ENCODE results near the gene DAPK3. TPM values are rescaled to one million over a fixed set of nuclear protein-coding genes. Genes with fewer than 3 reads are reported as not detected.
A peak's percentile ranks its signal among the peaks of the same experiment; 100 is the strongest.

The DAPK3 gene
- polyA plus RNA-seq, 1 experiment, result 105 TPM

DNA sequence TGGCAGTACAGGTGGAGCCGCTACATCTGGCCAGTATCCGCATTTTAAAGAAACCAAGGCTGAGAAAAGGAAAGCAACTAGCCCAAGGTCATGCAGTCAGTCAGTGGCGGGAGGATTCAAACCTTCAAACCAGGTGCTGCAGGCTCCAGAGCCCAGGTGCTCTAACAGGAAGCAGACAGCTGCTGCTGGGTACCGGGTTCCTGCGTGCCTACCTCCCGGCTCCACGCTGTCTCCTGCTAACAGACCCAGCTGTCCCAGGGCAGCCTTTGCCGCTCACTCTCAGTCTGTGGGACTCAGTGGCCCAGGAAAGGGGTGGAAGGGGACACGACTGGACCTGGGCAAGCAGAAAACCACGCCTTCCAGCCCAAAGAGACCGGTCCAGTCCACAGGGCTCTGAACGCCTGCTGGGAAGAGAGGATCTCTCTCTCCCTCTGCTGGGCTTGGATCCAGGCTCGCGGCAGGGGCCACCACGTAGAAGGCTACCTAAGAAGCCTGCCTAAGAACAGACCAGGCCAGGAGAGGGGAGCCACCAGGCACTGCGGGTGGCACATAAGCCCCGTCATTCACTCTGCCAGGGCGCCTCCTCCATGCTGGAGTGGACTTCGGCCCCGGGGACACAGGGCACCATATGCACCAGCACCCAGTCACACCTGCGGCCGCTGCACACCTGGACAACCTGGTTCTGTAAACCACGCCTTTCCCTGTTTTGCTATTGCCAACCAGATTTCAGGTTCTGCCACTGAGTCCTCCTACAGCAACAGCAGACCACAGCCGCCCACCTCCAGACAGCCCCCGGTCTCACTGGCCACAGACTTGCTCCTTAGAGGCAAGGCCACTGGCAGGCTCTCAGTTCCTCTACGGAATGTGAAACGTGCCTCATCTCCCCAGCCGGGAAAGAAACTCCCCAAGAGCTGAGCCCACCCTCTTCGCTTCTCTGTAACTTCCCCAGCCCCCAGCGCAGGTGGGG, 4.6 kb downstream of the DAPK3 start:
- Histone ChIP-seq H3K4me3 (ENCODE audit: low read depth, low read length) (no peak overlapping the region), H3K27me3 (ENCODE audit: control insufficient read depth, insufficient read depth, low read length) (no peaks in the 10 kb centered on the region), H3K27ac (ENCODE audit: low read depth, low read length) (peak overlapping the region; percentile 21), H3K9me3 (ENCODE audit: control insufficient read depth, insufficient read depth, low read length) (no peaks in the 10 kb centered on the region; the same call in 1 of the 2 replicates)
- TF ChIP-seq, protein P1, sequence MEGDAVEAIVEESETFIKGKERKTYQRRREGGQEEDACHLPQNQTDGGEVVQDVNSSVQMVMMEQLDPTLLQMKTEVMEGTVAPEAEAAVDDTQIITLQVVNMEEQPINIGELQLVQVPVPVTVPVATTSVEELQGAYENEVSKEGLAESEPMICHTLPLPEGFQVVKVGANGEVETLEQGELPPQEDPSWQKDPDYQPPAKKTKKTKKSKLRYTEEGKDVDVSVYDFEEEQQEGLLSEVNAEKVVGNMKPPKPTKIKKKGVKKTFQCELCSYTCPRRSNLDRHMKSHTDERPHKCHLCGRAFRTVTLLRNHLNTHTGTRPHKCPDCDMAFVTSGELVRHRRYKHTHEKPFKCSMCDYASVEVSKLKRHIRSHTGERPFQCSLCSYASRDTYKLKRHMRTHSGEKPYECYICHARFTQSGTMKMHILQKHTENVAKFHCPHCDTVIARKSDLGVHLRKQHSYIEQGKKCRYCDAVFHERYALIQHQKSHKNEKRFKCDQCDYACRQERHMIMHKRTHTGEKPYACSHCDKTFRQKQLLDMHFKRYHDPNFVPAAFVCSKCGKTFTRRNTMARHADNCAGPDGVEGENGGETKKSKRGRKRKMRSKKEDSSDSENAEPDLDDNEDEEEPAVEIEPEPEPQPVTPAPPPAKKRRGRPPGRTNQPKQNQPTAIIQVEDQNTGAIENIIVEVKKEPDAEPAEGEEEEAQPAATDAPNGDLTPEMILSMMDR (IDR thresholded peaks at IDR 0.05; ENCODE audit: low read depth, low read length), result no peak
- DNase-seq (ENCODE audit: low read depth, low spot score), result no peak
- CTCF ChIA-PET, result interaction anchor here (1.5 kb wide), 1 partner anchor 21 kb away, joined by 5 read pairs; no protein-coding TSS in a partner anchor
- POLR2A ChIA-PET, result interaction anchor here (3.6 kb wide), 1 partner anchor 9 kb away, joined by 71 read pairs; no protein-coding TSS in a partner anchor

DNA sequence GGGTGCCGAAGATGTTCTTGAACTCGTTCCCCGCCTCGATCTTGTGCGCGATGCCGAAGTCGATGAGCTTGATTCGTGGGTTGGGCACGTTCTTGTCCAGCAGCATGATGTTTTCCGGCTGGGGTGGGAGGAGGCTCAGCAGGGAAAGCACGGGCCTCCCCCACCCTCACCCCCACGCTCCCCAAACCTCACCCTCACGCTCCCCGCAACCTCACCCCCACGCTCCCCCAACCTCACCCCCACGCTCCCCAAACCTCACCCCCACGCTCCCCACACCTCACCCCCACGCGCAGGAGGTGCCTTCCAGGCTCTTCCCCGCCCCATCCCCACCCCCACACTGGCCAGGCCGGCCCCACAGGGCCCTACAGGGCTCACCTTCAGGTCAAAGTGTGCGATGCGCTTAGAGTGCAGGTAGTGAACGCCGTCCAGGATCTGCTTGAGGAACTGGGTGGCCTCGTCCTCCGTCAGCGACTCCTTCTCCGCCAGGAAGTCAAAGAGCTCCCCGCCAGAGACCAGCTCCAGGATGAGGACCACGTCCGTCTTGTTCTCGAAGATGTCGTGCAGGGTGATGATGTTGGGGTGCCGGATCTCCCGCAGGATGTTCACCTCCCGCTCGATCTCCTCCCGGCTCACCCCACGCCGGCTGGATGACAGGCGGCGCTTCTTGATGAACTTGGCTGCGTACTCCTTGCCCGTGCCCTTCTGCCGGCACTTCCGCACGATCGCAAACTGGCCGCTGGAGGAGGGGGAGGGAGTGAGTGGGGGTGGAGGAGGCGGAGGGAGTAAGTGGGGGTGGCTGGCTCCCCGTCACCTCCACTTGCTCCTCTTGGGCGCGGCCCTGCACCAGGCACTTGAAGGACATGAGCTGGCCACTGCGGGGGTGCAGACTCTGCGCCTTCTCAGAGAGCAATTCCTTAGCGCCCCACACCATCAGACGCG, 6.4 kb downstream of the DAPK3 start:
- Histone ChIP-seq H3K4me3 (ENCODE audit: low read depth, low read length) (no peak overlapping the region), H3K27ac (ENCODE audit: low read depth, low read length) (no peak overlapping the region), H3K9me3 (ENCODE audit: control insufficient read depth, insufficient read depth, low read length) (peaks cover 4% of the 10 kb centered on the region; the same call in 1 of the 2 replicates), H3K27me3 (ENCODE audit: control insufficient read depth, insufficient read depth, low read length) (no peaks in the 10 kb centered on the region)
- TF ChIP-seq, protein P1 (IDR thresholded peaks at IDR 0.05; ENCODE audit: low read depth, low read length), result no peak
- CTCF ChIA-PET, result interaction anchor here (1.5 kb wide), 1 partner anchor 23 kb away, joined by 5 read pairs; no protein-coding TSS in a partner anchor
- no peak for DNase-seq (ENCODE audit: low read depth, low spot score)
- POLR2A ChIA-PET, result interaction anchor here (1.3 kb wide), 1 partner anchor 10 kb away, joined by 3 read pairs; no protein-coding TSS in a partner anchor

- CTCF ChIA-PET, result no interaction called here
- POLR2A ChIA-PET, result interaction anchor here (1.7 kb wide), 1 partner anchor 11 kb away, joined by 5 read pairs; no protein-coding TSS in a partner anchor
- no peak for DNase-seq (ENCODE audit: low read depth, low spot score)
These were observed 7.2 kb downstream of the DAPK3 start for GRCh38 chr19:3963458-3964255.

GRCh38 chr19:3961007-3961406, 9.9 kb downstream of the DAPK3 start:
- TF ChIP-seq, protein P1 (IDR thresholded peaks at IDR 0.05; ENCODE audit: low read depth, low read length), result no peak
- no peaks in the 10 kb centered on the region for H3K27me3 ChIP-seq (ENCODE audit: control insufficient read depth, insufficient read depth, low read length)
- DNase-seq (ENCODE audit: low read depth, low spot score), result no peak
- H3K27ac ChIP-seq (ENCODE audit: low read depth, low read length), result no peak overlapping the region
- peaks cover 7% of the 10 kb centered on the region; the same call in 1 of the 2 replicates for H3K9me3 ChIP-seq (ENCODE audit: control insufficient read depth, insufficient read depth, low read length)
- ChIA-PET POLR2A (interaction anchor here (7.7 kb wide), 1 partner anchor 7 kb away, joined by 71 read pairs; no protein-coding TSS in a partner anchor), CTCF (no interaction called here)
- H3K4me3 ChIP-seq (ENCODE audit: low read depth, low read length), result no peak overlapping the region

More at GRCh38 chr19:3963458-3964255, 7.2 kb downstream of the DAPK3 start:
- Histone ChIP-seq H3K27ac (ENCODE audit: low read depth, low read length) (no peak overlapping the region), H3K27me3 (ENCODE audit: control insufficient read depth, insufficient read depth, low read length) (no peaks in the 10 kb centered on the region), H3K4me3 (ENCODE audit: low read depth, low read length) (no peak overlapping the region), H3K9me3 (ENCODE audit: control insufficient read depth, insufficient read depth, low read length) (peaks cover 7% of the 10 kb centered on the region; the same call in 1 of the 2 replicates)
- TF ChIP-seq, protein P1 (IDR thresholded peaks at IDR 0.05; ENCODE audit: low read depth, low read length), result no peak

Measured in AG04450 (cell line).